HG03135 (cell line): Measurements from ENCODE around the gene DAND5.

Experiments used
- ATAC-seq: cut with Tn5 transposase; IDR thresholded peaks from one replicate; pipeline ENCODE4 v1.9.1; 2021; ENCODE audit warnings: mild to moderate bottlenecking, moderate library complexity; ENCODE audit not compliant: unreplicated experiment

Gene DAND5

GRCh38 chr19:13019332-13019731, 50.0 kb downstream of the DAND5 start:
- no peak for ATAC-seq

- ATAC-seq = no peak
Observed at GRCh38 chr19:13020002-13020414, 50.6 kb downstream of the DAND5 start.

- no peak for ATAC-seq
Observed at GRCh38 chr19:13022111-13022858, 52.9 kb downstream of the DAND5 start.

GRCh38 chr19:13022859-13023636, 53.7 kb downstream of the DAND5 start:
- ATAC-seq = no peak

- ATAC-seq = no peak
Observed at GRCh38 chr19:13023656-13024055, 54.3 kb downstream of the DAND5 start.
